ENCODE results near the gene CNTNAP2.

Gene CNTNAP2

DNA sequence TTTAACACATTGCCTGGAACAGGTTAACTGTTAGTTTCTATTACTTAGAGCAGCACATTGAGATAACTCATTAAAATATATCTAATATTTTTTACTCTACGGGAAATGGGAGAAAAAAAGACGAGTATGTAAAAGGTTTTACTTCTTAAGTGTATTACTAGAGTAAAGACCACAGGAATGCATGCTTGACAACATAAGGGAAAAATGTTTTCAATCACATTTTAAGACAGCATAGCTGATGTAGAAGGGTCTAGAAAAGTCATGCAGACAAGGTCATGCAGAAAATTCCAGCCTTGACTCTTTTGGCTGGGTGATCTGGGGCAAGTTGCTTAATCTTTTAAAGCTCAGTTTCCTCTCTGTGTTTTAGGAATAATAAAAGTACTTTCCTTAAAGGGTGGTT lies 806.2 kb downstream of the CNTNAP2 start:
- no peak for DNase-seq

DNA sequence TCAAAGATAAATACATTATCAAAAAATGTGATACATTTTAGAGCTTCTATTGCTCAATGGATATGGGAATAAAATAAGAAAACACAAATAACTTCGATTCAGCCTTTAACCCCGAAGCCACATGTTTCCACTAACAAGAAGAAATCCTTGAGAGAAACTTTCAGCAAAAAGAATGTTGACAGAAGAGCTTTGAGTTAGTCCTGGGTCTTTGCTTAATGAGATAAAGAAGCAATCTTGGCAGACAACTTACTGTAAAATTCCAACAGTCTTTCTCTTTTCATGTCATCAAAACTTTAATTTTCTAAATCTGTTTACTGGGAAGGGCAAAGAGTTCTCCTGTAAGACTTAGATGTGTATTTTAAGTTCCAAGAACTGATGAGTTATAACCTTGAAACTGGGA lies 810.2 kb downstream of the CNTNAP2 start:
- DNase-seq, result no peak

DNA sequence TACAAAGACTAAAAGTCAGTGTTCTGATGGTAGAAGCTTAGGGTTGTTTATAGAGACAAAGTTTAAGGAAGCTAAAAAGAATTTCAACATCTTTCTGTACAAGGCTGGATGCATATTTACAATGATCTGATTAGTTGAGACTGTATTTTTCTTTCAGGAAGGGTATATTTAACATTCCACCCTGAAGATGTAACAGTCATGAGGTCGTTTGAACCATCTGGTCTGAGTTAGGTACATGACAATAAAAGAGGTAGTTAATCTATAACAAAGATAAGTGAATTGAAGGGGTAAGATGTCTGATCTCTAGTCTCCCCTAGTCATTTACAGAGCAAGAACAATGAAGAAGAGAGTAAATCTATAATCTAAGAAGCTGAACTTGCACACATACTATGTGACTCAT lies 821.2 kb downstream of the CNTNAP2 start:
- DNase-seq, result no peak

DNA sequence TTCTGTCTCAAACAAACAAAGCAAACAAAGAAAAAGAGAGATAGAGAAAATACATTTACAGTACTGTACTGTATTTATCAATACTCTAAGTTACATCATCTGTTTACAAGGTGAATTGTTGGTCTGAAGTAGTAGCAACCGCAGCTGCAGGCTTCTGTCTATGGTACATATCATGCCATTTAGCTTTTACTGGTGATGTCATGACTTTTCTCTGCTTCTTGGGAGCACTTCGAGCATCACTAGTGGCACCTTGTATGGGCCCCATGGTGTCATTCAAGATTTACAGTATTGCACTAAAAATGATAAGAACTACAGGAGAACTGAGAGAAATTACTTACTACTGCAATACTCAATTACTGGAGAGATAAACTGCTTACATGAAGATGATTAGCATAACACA lies 826.9 kb downstream of the CNTNAP2 start:
- no peak for DNase-seq

DNA sequence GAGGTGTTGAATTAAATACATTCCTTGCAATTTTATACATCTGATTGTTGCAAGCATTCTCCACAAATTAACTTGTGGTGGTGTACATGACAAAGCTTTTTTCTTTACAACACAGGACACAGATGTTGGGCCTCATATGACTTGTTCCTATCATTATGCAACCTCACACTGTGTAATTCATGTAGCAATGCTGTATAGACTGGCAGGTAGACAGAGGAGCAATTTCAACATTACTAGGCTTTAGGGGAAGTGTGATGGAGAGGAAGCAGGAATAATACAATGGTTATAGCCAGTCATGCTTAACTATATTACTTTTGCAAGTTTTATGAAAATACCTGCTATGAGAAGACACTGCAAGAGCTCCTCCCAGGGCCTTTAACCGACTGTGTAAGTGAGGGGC lies 832.1 kb downstream of the CNTNAP2 start:
- no peak for DNase-seq

DNA sequence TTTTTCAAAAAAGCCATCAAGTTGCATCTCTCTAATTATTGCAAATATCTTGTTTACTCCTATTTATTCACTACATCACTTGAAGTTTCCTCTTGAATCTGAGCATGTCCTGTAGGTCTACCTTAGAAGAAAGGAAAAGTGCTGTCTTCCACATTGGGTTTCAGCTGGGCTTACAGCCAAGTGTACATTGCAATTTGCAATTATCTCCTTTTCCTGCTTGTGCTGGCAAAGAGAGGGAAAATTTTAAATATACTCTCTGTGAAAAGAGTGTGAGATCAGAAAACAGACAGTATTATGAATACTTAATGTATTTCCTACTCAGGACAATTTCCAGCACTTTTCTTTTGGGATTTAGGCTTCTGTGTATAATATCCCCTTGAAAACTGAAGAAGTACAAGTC lies 839.7 kb downstream of the CNTNAP2 start:
- no peak for DNase-seq

DNA sequence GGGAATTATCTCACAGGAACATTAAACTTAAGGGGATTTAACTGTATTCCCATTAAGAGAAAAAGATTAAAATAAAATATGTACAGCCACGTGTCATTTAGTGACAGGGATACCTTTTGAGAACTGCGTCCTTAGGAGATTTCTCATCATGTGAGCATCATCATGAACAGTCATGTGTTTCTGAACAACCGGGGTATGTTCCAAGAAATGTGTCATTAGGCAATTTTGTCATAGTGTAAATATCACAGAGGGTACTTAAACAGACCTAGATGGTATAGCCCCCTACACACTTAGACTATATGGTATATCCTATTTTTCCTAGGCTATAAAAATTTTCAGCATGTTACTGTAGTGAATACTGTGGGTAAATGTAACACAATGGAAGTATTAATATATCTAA lies 840.3 kb downstream of the CNTNAP2 start:
- no peak for DNase-seq

DNA sequence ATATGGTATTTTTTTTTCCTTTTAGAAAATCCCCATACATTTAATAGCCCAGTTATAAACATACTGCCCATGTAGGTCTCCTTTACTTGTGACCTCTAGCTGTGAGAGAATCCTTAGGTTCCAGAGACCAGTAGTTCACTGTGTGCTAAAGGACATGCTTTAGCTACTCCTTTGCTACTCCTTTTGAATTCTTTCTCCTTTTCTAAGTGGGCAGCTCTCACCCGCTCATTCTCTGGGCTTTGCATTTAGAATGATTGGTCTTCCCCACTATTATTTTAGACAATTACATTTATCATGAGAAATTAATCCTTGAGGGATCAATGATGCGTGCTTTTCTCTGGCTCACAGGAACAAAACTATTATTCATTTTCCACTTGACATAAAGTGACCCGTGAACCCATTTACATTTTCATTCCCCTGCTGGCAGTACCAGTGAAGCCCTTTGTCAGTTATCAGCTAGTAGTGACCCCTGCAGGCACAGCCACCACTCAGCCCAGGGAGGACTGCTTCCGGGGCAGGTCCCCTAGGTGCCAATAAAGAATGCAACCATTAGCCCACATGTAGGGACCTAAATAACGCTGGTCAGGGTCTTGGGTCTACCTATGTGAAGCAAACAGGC lies 844.3 kb downstream of the CNTNAP2 start:
- DNase-seq, result no peak

DNA sequence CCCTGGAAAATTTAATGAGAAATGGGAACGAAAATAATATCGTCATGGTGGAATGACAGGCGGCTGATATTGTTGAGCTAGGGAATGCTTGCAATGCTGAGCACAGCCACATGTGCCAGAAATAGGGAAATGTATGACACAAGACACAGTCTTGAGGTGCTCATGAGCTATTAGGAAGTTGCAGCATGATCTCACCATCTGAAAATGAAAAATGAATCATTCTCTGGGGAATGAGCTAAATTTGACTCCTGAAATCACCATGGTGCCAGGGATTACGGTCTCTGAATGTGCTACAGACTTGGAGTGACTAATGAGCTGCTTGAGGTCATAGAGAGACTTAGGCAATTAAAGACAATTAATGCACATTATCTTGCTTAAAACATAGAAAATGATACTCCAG lies 845.0 kb downstream of the CNTNAP2 start:
- no peak for DNase-seq

DNA sequence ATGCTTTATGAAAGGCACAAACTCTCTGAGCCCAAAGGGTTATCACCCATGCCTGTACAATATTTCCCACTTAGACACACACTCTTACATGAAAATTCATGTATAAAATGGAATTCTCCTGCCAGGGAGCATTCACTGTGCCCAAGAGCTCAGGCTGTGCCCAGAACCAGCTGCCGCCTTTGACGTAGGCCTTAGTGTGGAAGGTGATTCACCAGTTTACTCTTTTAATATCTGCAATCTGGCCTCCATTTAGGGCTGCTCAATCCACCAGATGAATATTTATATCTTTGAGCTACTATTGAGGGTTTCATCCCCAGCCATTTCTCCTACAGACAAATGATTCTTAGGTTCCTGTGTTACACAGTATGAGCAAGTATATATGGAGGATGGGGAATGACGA lies 849.7 kb downstream of the CNTNAP2 start:
- no peak for DNase-seq

DNA sequence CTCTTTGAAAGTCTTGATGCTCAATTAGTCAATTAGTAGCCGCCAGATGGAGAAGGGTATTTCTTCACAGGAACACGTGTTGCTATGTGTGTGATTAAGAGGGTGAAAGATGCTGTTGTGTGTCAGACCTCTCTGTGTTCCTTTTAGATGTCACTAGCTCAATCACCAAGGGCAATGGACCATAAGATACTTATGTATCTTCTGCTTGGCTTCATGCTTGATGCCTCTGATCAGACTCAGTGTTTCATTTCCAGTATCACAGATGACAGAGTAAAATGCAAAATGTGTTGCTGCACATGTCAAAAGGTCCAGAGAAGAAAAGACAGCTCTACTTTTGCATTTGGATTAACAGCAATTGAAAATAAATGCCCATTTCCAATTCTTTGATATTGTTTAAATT lies 865.9 kb downstream of the CNTNAP2 start:
- DNase-seq, result no peak

DNA sequence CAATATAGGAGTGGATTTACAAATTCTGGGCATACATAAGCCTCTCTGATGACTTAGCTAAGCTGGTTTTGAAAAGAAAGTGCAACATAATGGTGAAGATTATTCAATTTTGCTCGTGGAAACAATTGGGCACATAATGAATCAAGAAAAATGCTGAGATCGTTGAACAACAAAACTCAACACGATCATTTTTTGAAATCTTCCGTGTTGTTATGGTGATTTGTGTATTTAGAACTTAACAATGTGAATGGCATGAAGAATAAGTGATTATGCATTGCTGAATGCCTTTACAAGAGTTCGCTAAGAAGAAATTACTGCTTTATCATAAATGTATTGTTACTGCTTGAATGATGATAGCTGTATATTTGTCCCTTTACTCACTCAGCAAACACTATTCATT lies 875.0 kb downstream of the CNTNAP2 start:
- DNase-seq, result no peak

DNA sequence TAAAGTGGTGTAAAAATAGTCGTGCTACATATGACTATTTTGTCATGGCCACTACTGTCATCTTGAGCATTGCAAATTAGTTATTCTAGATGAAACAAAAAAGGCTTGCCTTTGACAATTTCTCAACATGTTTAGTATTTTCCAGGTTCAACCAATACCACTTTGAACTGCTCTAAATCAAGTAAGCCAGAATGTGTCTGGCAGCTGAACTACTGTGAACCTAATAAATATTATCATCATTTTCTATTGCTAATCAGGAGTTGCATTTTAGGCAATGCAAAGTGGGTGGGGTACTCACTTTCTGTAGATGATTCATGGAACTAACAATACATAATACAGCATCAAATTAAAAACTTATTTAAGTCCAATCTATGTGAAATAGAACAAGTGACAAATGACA lies 877.2 kb downstream of the CNTNAP2 start:
- DNase-seq, result no peak

DNA sequence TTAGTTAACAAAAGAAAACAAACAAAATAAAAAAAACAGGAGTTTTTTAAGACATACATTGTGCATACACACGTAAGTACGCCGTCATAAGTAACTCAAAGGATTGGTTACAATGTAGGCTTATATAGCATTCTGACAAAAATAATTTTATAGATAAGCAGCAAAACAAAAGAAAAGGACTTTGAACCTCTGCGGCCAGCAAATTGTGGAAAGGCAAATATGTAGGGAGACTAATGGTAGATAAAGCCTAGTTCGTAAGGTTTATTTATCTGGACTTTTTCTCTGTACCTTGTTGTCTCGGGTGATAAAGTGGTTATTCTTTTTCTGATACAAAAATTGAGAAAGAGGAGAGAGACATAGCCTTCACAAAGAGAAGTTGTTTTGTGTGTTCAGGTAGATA lies 891.9 kb downstream of the CNTNAP2 start:
- no peak for DNase-seq

DNA sequence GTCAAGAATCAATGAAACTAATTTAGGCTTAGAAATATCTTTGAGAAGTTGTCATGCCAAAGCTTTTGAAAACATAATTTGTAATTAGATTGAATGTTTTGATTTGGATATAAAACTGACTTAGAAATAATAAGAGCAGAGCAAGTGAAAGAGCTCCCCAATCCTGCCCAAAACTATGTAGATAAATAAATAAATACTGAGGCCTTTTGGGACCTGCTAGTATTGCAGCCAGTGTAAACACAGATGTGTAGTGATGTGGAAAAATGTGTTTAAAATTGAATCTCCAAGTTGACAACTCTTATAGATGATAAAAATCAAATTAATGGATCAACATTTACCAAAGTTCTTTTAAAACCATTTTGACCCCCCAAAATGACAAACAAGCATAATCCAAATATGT lies 896.1 kb downstream of the CNTNAP2 start:
- no peak for DNase-seq

DNA sequence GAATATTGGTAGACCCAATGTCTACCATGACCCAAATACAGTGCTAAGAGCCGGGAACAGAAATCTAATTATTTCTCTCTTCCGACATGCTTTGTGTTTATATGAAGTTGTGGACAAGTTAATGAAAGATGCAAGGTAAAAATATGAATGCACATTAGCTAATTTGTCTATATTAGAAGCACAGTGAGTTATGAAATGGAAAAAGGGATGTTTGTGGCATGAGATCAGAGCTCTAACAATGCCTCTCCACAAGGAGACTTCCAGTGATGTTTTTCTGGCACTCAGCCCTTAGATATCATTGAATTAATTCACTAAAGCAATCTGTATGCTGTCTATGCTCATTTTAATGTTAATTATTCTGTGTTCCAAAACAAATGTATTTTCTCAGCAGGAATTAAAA lies 897.2 kb downstream of the CNTNAP2 start:
- DNase-seq, result no peak

DNA sequence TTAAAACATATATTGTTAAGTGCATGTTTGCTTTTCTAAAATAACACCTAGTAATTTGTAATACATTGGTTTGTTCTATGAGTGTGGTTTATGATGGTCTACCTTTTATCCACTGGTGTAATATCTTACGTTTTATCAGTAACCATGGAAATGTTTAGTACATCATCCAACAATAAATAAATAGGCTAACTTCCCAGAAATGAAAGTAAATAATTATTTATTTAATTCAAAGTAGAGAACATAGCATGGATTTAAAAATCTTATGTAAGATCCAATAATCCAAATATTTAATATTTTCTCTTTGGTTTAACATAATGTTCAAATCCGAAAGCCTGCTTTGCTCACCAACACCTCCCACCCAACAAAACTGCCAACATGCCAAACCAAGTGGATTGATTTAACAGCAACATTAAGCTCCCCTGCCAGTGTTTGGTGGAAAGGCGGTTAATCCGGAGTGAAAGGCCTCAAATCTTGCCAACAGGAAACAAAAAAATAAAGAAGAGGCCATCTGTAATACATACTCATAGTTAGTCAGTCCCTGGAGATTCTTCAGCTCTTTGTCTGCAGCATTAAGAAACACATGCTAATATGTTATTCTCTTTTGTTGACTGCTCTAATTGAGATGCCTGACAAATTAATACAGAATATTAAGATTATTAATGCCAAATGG lies 897.8 kb downstream of the CNTNAP2 start:
- DNase-seq, result no peak

DNA sequence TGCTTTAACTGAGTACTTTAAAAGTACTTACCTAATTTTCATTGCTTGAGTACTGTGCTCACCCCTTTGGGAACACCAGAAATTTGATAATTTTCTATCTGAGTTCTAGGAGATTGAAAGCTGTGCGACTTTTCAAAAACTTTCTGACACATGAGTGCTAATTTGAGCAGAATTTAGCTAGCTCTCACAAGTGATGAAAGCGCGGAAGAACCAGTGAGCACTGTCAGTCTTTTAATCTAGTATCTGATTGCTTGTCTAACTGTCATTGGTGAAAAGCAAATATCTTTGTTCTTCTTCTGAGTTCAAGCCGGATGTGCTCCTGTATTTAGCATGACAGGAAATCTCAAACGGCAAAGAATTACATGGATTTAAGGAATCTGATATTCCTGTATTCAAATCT lies 899.4 kb downstream of the CNTNAP2 start:
- no peak for DNase-seq

DNA sequence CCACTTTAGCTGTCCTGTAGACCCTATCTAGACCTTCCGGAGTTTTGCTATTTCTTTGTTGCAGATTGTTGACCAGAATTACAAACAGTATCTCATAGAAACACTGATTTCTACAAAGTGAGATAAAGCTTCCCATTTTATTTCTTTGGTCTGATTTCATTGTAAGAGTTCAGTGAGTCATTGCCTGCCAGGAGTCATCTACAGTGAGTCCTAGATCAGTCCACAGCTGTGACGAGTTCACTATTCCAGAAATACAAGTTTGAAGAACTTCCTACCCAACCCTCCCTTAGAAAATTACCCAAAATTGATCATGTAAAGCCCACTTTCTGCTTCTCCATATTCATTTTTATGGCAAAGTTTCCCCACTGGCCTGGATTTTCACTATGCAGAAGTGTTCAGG lies 905.5 kb downstream of the CNTNAP2 start:
- DNase-seq, result no peak

DNA sequence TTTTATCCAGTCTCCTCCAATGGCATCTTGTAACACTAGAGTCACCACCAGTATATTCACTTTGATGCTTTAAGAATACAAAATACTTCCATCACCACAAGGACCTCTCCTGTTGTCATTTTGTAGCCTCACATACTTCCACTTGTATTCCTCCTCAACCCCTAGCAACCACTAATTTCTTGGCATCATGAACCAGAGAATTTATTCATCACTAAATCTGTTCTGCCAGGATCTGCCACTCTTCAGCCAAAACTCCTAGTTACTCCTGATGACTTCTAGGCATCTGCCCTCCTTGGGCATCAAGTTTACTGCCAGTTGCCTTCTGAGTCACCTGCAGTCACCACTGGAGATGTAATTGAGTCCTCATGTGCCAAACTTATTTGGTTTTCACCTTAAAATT lies 906.8 kb downstream of the CNTNAP2 start:
- no peak for DNase-seq

DNA sequence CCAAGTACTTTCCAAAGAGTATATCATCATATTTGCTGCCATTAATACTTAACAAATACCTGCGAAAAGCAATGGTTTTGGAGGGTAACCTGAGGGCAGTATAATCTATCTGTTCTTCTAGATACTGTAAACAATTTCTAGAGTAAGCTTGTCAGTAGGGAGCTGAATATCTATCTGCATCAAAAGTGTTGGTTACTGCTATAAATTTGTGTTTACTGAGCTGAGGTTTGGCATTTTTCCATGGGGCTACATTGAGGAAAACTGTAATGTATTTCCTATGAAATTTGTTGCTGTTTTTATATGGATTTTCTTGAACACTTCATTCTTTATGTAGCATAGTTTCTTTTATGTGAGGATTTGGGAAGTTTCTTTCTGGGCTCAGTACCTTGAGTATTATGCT lies 913.4 kb downstream of the CNTNAP2 start:
- no peak for DNase-seq

DNA sequence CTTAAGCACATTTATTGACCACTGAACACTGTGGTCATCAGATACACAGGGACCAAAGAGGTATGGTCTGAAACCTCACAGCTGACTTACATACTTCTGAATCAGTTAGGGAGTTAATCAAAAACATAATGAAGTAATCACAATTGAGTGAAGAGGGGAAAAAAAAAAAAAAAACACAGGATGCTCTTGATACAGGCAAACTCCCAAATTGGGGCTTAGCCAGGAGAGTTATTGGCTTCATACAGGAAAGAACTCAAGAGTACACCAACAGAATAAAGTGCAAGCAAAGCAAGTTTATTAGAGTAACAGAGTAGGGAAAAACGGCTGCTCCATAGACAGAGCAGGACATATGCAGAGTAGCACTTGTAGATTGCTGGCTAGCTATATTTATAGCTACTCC lies 917.0 kb downstream of the CNTNAP2 start:
- no peak for DNase-seq

DNA sequence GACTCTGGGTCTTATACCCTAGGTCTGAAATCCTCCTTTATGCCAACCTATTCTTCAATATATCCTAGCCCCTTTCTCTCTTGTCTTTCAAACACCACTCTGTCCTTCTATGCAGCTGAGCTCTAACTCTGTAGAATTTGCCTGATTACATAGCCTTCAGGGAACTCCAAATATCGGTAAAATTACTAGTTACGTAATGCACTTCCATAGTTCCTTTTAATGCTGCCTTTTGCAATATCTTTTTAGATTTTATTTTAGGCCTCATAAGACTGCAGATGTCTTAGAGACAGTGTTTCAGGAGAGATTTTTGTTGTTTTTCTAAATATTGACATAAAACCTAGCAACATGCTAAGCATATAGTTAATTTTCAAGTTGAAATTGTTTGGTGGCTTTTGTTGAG lies 924.8 kb downstream of the CNTNAP2 start:
- no peak for DNase-seq

DNA sequence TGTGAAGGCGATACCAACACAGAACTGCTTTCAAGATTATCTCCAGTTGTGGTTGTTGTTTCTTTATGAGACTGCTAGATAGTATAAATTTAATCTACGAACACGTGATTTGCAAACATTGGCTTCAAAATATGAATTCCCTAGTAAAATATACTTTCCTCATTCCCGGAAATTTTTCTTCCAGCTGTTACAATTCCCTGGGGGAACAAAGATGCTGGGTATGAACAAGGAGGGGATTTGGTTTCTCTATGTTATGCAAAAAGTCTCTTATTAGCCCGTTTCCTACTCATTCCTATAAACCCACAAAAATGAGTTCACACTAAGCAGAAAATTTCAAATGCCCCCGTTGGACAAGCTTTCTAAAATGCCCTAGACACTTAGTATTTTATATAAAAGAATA lies 928.3 kb downstream of the CNTNAP2 start:
- DNase-seq, result no peak

DNA sequence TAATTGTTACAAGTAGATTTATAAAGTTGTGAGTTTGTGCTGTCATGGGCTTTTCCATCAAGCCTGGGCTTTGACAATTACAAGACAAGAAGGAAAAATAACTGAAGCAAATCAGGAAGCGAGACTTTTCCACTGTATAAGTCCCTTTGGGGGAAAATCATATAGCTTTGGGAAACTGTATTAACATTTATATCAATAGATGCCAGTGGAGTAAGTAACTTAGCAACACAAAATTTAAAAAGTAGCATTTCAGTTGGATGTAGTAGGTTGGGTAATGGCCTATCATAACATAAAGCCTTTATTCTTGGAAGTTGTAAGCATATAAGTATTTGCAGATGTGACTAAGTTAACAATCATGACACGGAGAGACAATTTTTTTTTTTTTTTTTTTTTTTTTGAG lies 931.1 kb downstream of the CNTNAP2 start:
- DNase-seq, result no peak

All from activated naive CD4-positive, alpha-beta T cell treated with anti-CD3 and anti-CD28 coated beads, Interleukin-2, amount 50 U/mL, for 16 hours (primary cell).